Measurements from ENCODE around the gene TSLP. TPM values are rescaled to one million over a fixed set of nuclear protein-coding genes. Genes with fewer than 3 reads are reported as not detected.

Gene TSLP
- total and polyA plus RNA-seq, 9 of the 15 experiments (the other 6 are each of a cell fraction or from before 2014, with no cell fraction given), result 0.09 to 2.8 (median 1.2) TPM

DNA sequence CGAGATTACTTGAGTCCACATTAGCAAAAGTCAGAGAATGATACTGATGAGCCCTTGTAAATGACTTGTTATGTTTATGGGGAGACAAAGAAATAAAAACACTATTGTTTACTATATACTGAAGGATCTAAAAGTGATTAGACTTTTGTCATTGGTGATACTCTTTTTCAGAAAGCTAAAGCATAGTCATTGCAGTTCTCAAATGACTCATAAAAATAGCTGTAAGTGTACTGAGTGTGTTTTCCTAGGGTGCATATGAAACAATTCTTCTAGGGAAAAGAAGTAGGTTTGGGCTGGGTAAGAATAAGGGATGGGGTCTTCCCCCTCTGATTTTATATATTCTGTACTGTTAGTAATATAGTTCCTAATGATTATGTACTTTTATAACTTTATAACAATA is 53.3 kb downstream of the TSLP start (continued):
- TF ChIP-seq, protein P1, sequence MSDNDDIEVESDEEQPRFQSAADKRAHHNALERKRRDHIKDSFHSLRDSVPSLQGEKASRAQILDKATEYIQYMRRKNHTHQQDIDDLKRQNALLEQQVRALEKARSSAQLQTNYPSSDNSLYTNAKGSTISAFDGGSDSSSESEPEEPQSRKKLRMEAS (CRISPR knock-in tag; IDR thresholded peaks at IDR 0.05), result no peak
- TF ChIP-seq ZNF778 (CRISPR knock-in tag; IDR thresholded peaks at IDR 0.05), result no peak
- TF ChIP-seq SMAD4 (CRISPR knock-in tag; conservative IDR thresholded peaks at IDR 0.05), result no peak
- TF ChIP-seq, protein P2, sequence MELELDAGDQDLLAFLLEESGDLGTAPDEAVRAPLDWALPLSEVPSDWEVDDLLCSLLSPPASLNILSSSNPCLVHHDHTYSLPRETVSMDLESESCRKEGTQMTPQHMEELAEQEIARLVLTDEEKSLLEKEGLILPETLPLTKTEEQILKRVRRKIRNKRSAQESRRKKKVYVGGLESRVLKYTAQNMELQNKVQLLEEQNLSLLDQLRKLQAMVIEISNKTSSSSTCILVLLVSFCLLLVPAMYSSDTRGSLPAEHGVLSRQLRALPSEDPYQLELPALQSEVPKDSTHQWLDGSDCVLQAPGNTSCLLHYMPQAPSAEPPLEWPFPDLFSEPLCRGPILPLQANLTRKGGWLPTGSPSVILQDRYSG (tag; conservative IDR thresholded peaks at IDR 0.05; ENCODE audit: low read depth), result no peak

DNA sequence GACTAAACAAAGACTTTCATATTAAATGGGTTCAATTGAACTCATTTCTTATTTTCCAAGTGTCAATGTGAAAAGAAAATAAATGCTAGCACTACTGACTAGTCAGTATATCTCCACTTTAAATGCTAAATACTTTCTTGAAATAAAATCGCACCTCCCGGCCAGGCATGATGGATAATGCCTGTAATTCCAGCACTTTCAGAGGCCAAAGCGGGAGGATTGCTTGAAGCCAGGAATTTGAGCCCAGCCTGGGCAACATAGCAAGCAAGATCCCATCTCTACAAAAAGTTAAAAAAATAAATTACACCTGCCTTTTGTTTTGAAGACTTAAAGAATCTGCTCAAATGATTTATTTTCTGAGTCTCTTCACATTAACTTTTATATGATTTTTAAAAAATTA is 55.4 kb downstream of the TSLP start:
- H3K4me2 ChIP-seq (ENCODE audit: insufficient read depth, low read length), result no peak overlapping the region
- BruUV-seq (replicated peaks), result TSS peak; percentile 9
- TF ChIP-seq, protein P3, sequence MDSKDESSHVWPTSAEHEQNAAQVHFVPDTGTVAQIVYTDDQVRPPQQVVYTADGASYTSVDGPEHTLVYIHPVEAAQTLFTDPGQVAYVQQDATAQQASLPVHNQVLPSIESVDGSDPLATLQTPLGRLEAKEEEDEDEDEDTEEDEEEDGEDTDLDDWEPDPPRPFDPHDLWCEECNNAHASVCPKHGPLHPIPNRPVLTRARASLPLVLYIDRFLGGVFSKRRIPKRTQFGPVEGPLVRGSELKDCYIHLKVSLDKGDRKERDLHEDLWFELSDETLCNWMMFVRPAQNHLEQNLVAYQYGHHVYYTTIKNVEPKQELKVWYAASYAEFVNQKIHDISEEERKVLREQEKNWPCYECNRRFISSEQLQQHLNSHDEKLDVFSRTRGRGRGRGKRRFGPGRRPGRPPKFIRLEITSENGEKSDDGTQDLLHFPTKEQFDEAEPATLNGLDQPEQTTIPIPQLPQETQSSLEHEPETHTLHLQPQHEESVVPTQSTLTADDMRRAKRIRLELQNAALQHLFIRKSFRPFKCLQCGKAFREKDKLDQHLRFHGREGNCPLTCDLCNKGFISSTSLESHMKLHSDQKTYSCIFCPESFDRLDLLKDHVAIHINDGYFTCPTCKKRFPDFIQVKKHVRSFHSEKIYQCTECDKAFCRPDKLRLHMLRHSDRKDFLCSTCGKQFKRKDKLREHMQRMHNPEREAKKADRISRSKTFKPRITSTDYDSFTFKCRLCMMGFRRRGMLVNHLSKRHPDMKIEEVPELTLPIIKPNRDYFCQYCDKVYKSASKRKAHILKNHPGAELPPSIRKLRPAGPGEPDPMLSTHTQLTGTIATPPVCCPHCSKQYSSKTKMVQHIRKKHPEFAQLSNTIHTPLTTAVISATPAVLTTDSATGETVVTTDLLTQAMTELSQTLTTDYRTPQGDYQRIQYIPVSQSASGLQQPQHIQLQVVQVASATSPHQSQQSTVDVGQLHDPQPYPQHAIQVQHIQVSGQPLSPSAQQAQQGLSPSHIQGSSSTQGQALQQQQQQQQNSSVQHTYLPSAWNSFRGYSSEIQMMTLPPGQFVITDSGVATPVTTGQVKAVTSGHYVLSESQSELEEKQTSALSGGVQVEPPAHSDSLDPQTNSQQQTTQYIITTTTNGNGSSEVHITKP (IDR thresholded peaks at IDR 0.05; ENCODE audit: partially characterized antibody), result no peak
- TF ChIP-seq SREBF1 (IDR thresholded peaks at IDR 0.05; ENCODE audit: borderline replicate concordance, low read depth, low read length), result no peak
- TF ChIP-seq PCBP1 (IDR thresholded peaks at IDR 0.05; ENCODE audit: low read depth, low read length, poor library complexity, severe bottlenecking), result no peak
- no peak for TF ChIP-seq RBM17 (IDR thresholded peaks at IDR 0.05; ENCODE audit: borderline replicate concordance, low read depth, low read length)
- TF ChIP-seq DACH1 (IDR thresholded peaks at IDR 0.05; ENCODE audit: partially characterized antibody), result no peak
- TF ChIP-seq CAMTA2 (CRISPR knock-in tag; conservative IDR thresholded peaks at IDR 0.05), result no peak
- TF ChIP-seq ZNF696 (CRISPR knock-in tag; conservative IDR thresholded peaks at IDR 0.05), result no peak
- TF ChIP-seq ZNF121 (CRISPR knock-in tag; conservative IDR thresholded peaks at IDR 0.05), result no peak
- TF ChIP-seq, protein P4, sequence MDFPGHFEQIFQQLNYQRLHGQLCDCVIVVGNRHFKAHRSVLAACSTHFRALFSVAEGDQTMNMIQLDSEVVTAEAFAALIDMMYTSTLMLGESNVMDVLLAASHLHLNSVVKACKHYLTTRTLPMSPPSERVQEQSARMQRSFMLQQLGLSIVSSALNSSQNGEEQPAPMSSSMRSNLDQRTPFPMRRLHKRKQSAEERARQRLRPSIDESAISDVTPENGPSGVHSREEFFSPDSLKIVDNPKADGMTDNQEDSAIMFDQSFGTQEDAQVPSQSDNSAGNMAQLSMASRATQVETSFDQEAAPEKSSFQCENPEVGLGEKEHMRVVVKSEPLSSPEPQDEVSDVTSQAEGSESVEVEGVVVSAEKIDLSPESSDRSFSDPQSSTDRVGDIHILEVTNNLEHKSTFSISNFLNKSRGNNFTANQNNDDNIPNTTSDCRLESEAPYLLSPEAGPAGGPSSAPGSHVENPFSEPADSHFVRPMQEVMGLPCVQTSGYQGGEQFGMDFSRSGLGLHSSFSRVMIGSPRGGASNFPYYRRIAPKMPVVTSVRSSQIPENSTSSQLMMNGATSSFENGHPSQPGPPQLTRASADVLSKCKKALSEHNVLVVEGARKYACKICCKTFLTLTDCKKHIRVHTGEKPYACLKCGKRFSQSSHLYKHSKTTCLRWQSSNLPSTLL (IDR thresholded peaks at IDR 0.05), result no peak
- TF ChIP-seq RFX1 (IDR thresholded peaks at IDR 0.05), result no peak

More for the DNA sequence above, 55.4 kb downstream of the TSLP start:
- no peak overlapping the region for H3K27ac ChIP-seq (ENCODE audit: extremely low read depth, low read depth, low read length)
- in situ Hi-C loops (cut with MboI), result no loop called here
- no peak for DNase-seq (ENCODE audit: extremely low read depth in 1 of 4, low spot score in 3 of 4)
- H2AFZ ChIP-seq (ENCODE audit: low read depth, low read length), result no peak overlapping the region
- peaks cover 55% of the 10 kb centered on the region for H3K36me3 ChIP-seq (ENCODE audit: control insufficient read depth, insufficient read depth, low read length)
- intact Hi-C loops (cut with micrococcal nuclease), result no loop called here
- no peaks in the 10 kb centered on the region for H3K9me3 ChIP-seq (replicated peaks; ENCODE audit: control insufficient read depth, insufficient read depth, low read depth, low read length)
- POLR2A ChIA-PET, result no interaction called here
- 95% methylated on average over 3 of the region's 3 CpGs for WGBS (ENCODE audit: insufficient coverage, low coverage, missing lambda C conversion rate)
- H3K9ac ChIP-seq (ENCODE audit: insufficient read depth in 1 of 2, low read depth in 2 of 2, low read length in 2 of 2), result no peak overlapping the region
- no peaks in the 10 kb centered on the region for H4K20me1 ChIP-seq (replicated peaks; ENCODE audit: control insufficient read depth, insufficient read depth, low read length)
- CTCF ChIA-PET (ENCODE audit: low intra/inter-chr PET ratio), result no interaction called here
- ATAC-seq, result no peak
- H3K79me2 ChIP-seq (ENCODE audit: control insufficient read depth, insufficient read depth, low read length), result no peaks in the 10 kb centered on the region
- H3K9me1 ChIP-seq (ENCODE audit: control insufficient read depth, insufficient read depth, low read length), result no peaks in the 10 kb centered on the region
- H3K27me3 ChIP-seq (ENCODE audit: control insufficient read depth in 2 of 2, insufficient read depth in 2 of 2, low read length in 2 of 2), result no peaks in the 10 kb centered on the region
- H3K4me1 ChIP-seq (replicated peaks in 1 of 2; ENCODE audit: control insufficient read depth in 2 of 2, insufficient read depth in 2 of 2, low read length in 2 of 2), result no peaks in the 10 kb centered on the region
- FAIRE-seq, result no peak
- H3K4me3 ChIP-seq, result no peak overlapping the region
